Brain pericyte (primary cell): ENCODE results near the gene LRCOL1.
"Not testable (repeated sequence)": the region's sequence is repeated elsewhere in the genome, so short reads cannot be mapped to it uniquely, and the experiment has no call there.

ENCODE experiments used
- DNase-seq: peaks from one replicate; pipeline ENCODE4 v3.0.0-alpha.2; 2012; ENCODE audit warnings: low read depth, low spot score

LRCOL1 gene

GRCh38 chr12:132601171-132601883, 9.1 kb downstream of the LRCOL1 start:
- no peak for DNase-seq

- no peak for DNase-seq
Observed at GRCh38 chr12:132600048-132601032, 10.0 kb downstream of the LRCOL1 start.

- DNase-seq = not testable (repeated sequence)
Observed at GRCh38 chr12:132599502-132599901, 10.9 kb downstream of the LRCOL1 start.

- DNase-seq = no peak
Observed at GRCh38 chr12:132597333-132598316, 12.8 kb downstream of the LRCOL1 start.

GRCh38 chr12:132596016-132596415, 14.4 kb downstream of the LRCOL1 start:
- DNase-seq = no peak

- no peak for DNase-seq
Observed at GRCh38 chr12:132595183-132595582, 15.2 kb downstream of the LRCOL1 start.

- DNase-seq = peak; percentile 83
Observed at GRCh38 chr12:132593938-132594358, 16.4 kb downstream of the LRCOL1 start.

- no peak for DNase-seq
Observed at GRCh38 chr12:132593521-132593920, 16.9 kb downstream of the LRCOL1 start.

GRCh38 chr12:132593071-132593470, 17.3 kb downstream of the LRCOL1 start:
- DNase-seq = no peak

GRCh38 chr12:132592282-132592970, 18.0 kb downstream of the LRCOL1 start:
- DNase-seq = no peak

GRCh38 chr12:132591107-132591935, 19.1 kb downstream of the LRCOL1 start:
- DNase-seq = no peak

- no peak for DNase-seq
Observed at GRCh38 chr12:132588821-132589669, 21.3 kb downstream of the LRCOL1 start.

GRCh38 chr12:132588319-132588718, 22.1 kb downstream of the LRCOL1 start:
- DNase-seq = no peak

GRCh38 chr12:132587781-132588180, 22.6 kb downstream of the LRCOL1 start:
- DNase-seq = no peak

GRCh38 chr12:132586929-132587328, 23.5 kb downstream of the LRCOL1 start:
- no peak for DNase-seq

GRCh38 chr12:132585177-132585576, 25.2 kb downstream of the LRCOL1 start:
- DNase-seq = no peak

- DNase-seq = no peak
Observed at GRCh38 chr12:132584429-132584828, 26.0 kb downstream of the LRCOL1 start.

GRCh38 chr12:132583736-132584135, 26.6 kb downstream of the LRCOL1 start:
- no peak for DNase-seq

GRCh38 chr12:132583411-132583710, 27.0 kb downstream of the LRCOL1 start:
- DNase-seq = no peak
